ENCODE measurements around the gene DKK1. TPM values are rescaled to one million over a fixed set of nuclear protein-coding genes. Genes with fewer than 3 reads are reported as not detected.
A peak's percentile ranks its signal among the peaks of the same experiment; 100 is the strongest.

DKK1 gene
- total and polyA plus RNA-seq, 2 of the 13 experiments (the other 11 are each of a cell fraction or from before 2014, with no cell fraction given) = 123 to 262 TPM

DNA sequence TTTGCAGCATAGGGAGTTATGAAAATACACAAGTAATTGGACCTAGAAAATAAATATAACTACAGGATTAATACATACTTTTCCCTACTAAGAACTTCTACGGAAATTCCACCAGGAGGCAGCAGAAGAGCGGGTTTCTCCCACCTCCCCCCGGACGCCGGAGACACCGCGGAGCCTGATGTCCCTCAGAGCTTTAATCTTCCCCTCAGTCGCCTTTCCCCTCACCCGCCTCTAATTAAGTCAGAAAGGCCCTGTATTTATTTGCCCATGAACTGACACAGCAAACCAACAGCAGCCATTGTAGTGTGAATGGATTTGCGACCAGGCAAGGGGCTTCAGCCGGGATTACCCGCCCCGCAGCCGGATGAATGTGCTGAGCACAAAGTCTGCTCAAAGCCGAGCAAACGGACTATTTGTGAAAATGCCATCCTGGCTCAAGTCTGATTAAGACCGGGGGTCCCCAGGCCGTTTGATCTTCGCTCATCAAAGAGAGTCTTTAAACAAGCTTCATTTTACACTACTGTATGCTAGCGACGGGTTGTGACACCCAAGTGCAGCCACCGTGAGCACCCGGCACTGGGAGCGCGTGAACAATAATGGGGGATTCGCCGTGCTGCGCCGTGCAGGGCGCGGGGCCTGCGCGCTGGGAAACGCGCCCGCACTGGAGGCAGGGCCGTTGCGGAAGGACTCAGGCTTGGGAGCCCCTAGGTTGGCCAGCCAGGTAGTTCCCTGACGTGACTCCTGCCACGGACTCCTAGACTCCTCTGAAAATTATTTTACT is 5.6 kb upstream of the DKK1 start (continued):
- TF ChIP-seq ZNF577 (CRISPR knock-in tag; IDR thresholded peaks at IDR 0.05; ENCODE audit: borderline replicate concordance, low read depth) (no peak), KLF11 (CRISPR knock-in tag; IDR thresholded peaks at IDR 0.05) (no peak), PHF8 (CRISPR knock-in tag; IDR thresholded peaks at IDR 0.05) (peak; percentile 61), ZNF766 (CRISPR knock-in tag; IDR thresholded peaks at IDR 0.05; ENCODE audit: borderline replicate concordance) (0 out of 2 replicates have a peak, but pooled peaks have one; percentile 70), RAD21 (CRISPR knock-in tag; IDR thresholded peaks at IDR 0.05) (peak; percentile 95), ZNF317 (CRISPR knock-in tag; IDR thresholded peaks at IDR 0.05) (peak; percentile 56; the same call in 1 of the 2 replicates), RFXANK (CRISPR knock-in tag; IDR thresholded peaks at IDR 0.05) (no peak), FOXP1 (IDR thresholded peaks at IDR 0.05) (no peak), FOXP1 (CRISPR knock-in tag; IDR thresholded peaks at IDR 0.05) (no peak), ZNF777 (CRISPR knock-in tag; IDR thresholded peaks at IDR 0.05) (no peak), MIER2 (CRISPR knock-in tag; IDR thresholded peaks at IDR 0.05) (no peak), AGO2 (optimal IDR thresholded peaks at IDR 0.05; ENCODE audit: low read depth, low read length) (no peak), ZNF773 (CRISPR knock-in tag; IDR thresholded peaks at IDR 0.05; ENCODE audit: borderline replicate concordance) (0 out of 2 replicates have a peak, but pooled peaks have one; percentile 60), KLF9 (CRISPR knock-in tag; IDR thresholded peaks at IDR 0.05; ENCODE audit: low read depth) (no peak), ZNF136 (CRISPR knock-in tag; IDR thresholded peaks at IDR 0.05; ENCODE audit: low read depth) (peak; percentile 38; the same call in 1 of the 2 replicates), NR2F6 (IDR thresholded peaks at IDR 0.05) (no peak), NR2F6 (CRISPR knock-in tag; IDR thresholded peaks at IDR 0.05) (no peak), ZNF550 (CRISPR knock-in tag; IDR thresholded peaks at IDR 0.05; ENCODE audit: borderline replicate concordance) (no peak), ZNF510 (CRISPR knock-in tag; IDR thresholded peaks at IDR 0.05; ENCODE audit: low read depth) (no peak), ZNF670 (CRISPR knock-in tag; IDR thresholded peaks at IDR 0.05; ENCODE audit: borderline replicate concordance) (no peak), ZNF350 (CRISPR knock-in tag; IDR thresholded peaks at IDR 0.05; ENCODE audit: borderline replicate concordance, low read depth) (no peak; the same call in 1 of the 2 replicates), ZNF354B (CRISPR knock-in tag; IDR thresholded peaks at IDR 0.05) (no peak), RCOR2 (CRISPR knock-in tag; IDR thresholded peaks at IDR 0.05) (no peak), JUN (CRISPR knock-in tag; IDR thresholded peaks at IDR 0.05) (no peak), DMAP1 (CRISPR knock-in tag; IDR thresholded peaks at IDR 0.05) (peak; percentile 31; the same call in 1 of the 2 replicates), ZNF234 (CRISPR knock-in tag; conservative IDR thresholded peaks at IDR 0.05) (no peak), ZNF83 (CRISPR knock-in tag; IDR thresholded peaks at IDR 0.05; ENCODE audit: borderline replicate concordance) (no peak), ZNF138 (CRISPR knock-in tag; IDR thresholded peaks at IDR 0.05; ENCODE audit: low read depth) (no peak), SNAPC5 (CRISPR knock-in tag; IDR thresholded peaks at IDR 0.05; ENCODE audit: borderline replicate concordance) (no peak), RNF2 (conservative IDR thresholded peaks at IDR 0.05; ENCODE audit: low read depth) (no peak), SMC3 (IDR thresholded peaks at IDR 0.05; ENCODE audit: low read length) (peak; percentile 89), SMAD3 (CRISPR knock-in tag; IDR thresholded peaks at IDR 0.05) (no peak), IRF2 (CRISPR knock-in tag; IDR thresholded peaks at IDR 0.05) (no peak; the same call in 1 of the 2 replicates)
- TF ChIP-seq, protein P1, sequence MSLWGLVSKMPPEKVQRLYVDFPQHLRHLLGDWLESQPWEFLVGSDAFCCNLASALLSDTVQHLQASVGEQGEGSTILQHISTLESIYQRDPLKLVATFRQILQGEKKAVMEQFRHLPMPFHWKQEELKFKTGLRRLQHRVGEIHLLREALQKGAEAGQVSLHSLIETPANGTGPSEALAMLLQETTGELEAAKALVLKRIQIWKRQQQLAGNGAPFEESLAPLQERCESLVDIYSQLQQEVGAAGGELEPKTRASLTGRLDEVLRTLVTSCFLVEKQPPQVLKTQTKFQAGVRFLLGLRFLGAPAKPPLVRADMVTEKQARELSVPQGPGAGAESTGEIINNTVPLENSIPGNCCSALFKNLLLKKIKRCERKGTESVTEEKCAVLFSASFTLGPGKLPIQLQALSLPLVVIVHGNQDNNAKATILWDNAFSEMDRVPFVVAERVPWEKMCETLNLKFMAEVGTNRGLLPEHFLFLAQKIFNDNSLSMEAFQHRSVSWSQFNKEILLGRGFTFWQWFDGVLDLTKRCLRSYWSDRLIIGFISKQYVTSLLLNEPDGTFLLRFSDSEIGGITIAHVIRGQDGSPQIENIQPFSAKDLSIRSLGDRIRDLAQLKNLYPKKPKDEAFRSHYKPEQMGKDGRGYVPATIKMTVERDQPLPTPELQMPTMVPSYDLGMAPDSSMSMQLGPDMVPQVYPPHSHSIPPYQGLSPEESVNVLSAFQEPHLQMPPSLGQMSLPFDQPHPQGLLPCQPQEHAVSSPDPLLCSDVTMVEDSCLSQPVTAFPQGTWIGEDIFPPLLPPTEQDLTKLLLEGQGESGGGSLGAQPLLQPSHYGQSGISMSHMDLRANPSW (CRISPR knock-in tag; IDR thresholded peaks at IDR 0.05; ENCODE audit: borderline replicate concordance) = no peak

Measured in HepG2 (cell line).